Measurements from ENCODE around the gene MED28.

MED28 gene

GRCh38 chr4:17662694-17663093, 48.3 kb downstream of the MED28 start:
- no peaks in the 10 kb centered on the region for H3K36me3 ChIP-seq (replicated peaks)
- no peak overlapping the region for H3K4me3 ChIP-seq
- no peaks in the 10 kb centered on the region for H3K9me3 ChIP-seq
- H3K27me3 ChIP-seq (ENCODE audit: low read depth) = no peaks in the 10 kb centered on the region
- in situ Hi-C loops (cut with MboI; ENCODE audit: low sequenced_read_pairs) = no loop called here
- H3K4me1 ChIP-seq = no peaks in the 10 kb centered on the region
- DNase-seq (ENCODE audit: low spot score in 2 of 2) = no peak

GRCh38 chr4:17664755-17665154, 50.3 kb downstream of the MED28 start:
- in situ Hi-C loops (cut with MboI; ENCODE audit: low sequenced_read_pairs) = no loop called here
- Histone ChIP-seq H3K4me1 (no peaks in the 10 kb centered on the region), H3K4me3 (no peak overlapping the region), H3K27me3 (ENCODE audit: low read depth) (no peaks in the 10 kb centered on the region), H3K36me3 (replicated peaks) (no peaks in the 10 kb centered on the region), H3K9me3 (no peaks in the 10 kb centered on the region)
- DNase-seq (ENCODE audit: low spot score in 2 of 2) = peak in 1 of 2 experiments; percentile 24

- in situ Hi-C loops (cut with MboI; ENCODE audit: low sequenced_read_pairs) = no loop called here
- Histone ChIP-seq H3K27me3 (ENCODE audit: low read depth) (no peaks in the 10 kb centered on the region), H3K4me1 (no peaks in the 10 kb centered on the region), H3K9me3 (no peaks in the 10 kb centered on the region), H3K36me3 (replicated peaks) (no peaks in the 10 kb centered on the region), H3K4me3 (no peak overlapping the region)
- DNase-seq (ENCODE audit: low spot score in 2 of 2) = no peak
Measured at GRCh38 chr4:17665346-17665745, 50.9 kb downstream of the MED28 start.

GRCh38 chr4:17665852-17666251, 51.4 kb downstream of the MED28 start:
- Histone ChIP-seq H3K27me3 (ENCODE audit: low read depth) (no peaks in the 10 kb centered on the region), H3K4me1 (no peaks in the 10 kb centered on the region)
- in situ Hi-C loops (cut with MboI; ENCODE audit: low sequenced_read_pairs) = no loop called here

GRCh38 chr4:17667253-17667652, 52.8 kb downstream of the MED28 start:
- no peak for DNase-seq (ENCODE audit: low spot score in 2 of 2)
- Histone ChIP-seq H3K36me3 (replicated peaks) (no peaks in the 10 kb centered on the region), H3K9me3 (no peaks in the 10 kb centered on the region), H3K27me3 (ENCODE audit: low read depth) (peaks cover 2% of the 10 kb centered on the region; the same call in 1 of the 2 replicates), H3K4me1 (no peaks in the 10 kb centered on the region), H3K4me3 (no peak overlapping the region)
- in situ Hi-C loops (cut with MboI; ENCODE audit: low sequenced_read_pairs) = no loop called here

More at GRCh38 chr4:17665852-17666251, 51.4 kb downstream of the MED28 start:
- Histone ChIP-seq H3K9me3 (no peaks in the 10 kb centered on the region), H3K36me3 (replicated peaks) (no peaks in the 10 kb centered on the region), H3K4me3 (no peak overlapping the region)
- no peak for DNase-seq (ENCODE audit: low spot score in 2 of 2)

- H3K36me3 ChIP-seq (replicated peaks) = no peaks in the 10 kb centered on the region
- peaks cover 2% of the 10 kb centered on the region; the same call in 1 of the 2 replicates for H3K27me3 ChIP-seq (ENCODE audit: low read depth)
- no peaks in the 10 kb centered on the region for H3K9me3 ChIP-seq
- no peak overlapping the region for H3K4me3 ChIP-seq
- in situ Hi-C loops (cut with MboI; ENCODE audit: low sequenced_read_pairs) = no loop called here
- H3K4me1 ChIP-seq = no peaks in the 10 kb centered on the region
- DNase-seq (ENCODE audit: low spot score in 2 of 2) = no peak
Measured at GRCh38 chr4:17667653-17668201, 53.3 kb downstream of the MED28 start.

GRCh38 chr4:17670423-17670822, 56.0 kb downstream of the MED28 start:
- Histone ChIP-seq H3K9me3 (no peaks in the 10 kb centered on the region), H3K27me3 (ENCODE audit: low read depth) (peaks cover 4% of the 10 kb centered on the region; the same call in 1 of the 2 replicates), H3K36me3 (replicated peaks) (no peaks in the 10 kb centered on the region), H3K4me3 (no peak overlapping the region), H3K4me1 (no peaks in the 10 kb centered on the region)
- in situ Hi-C loops (cut with MboI; ENCODE audit: low sequenced_read_pairs) = no loop called here
- DNase-seq (ENCODE audit: low spot score in 2 of 2) = no peak

- in situ Hi-C loops (cut with MboI; ENCODE audit: low sequenced_read_pairs) = no loop called here
Measured at GRCh38 chr4:17680559-17681280, 66.3 kb downstream of the MED28 start.

GRCh38 chr4:17681281-17682221, 67.1 kb downstream of the MED28 start:
- in situ Hi-C loops (cut with MboI; ENCODE audit: low sequenced_read_pairs) = no loop called here

More at GRCh38 chr4:17680559-17681280, 66.3 kb downstream of the MED28 start:
- Histone ChIP-seq H3K9me3 (0 out of 2 replicates have a peak, but pooled peaks cover 4% of the 10 kb centered on the region), H3K36me3 (replicated peaks) (no peaks in the 10 kb centered on the region; the same call in 1 of the 2 replicates), H3K27me3 (ENCODE audit: low read depth) (peaks cover 2% of the 10 kb centered on the region), H3K4me1 (no peaks in the 10 kb centered on the region), H3K4me3 (no peak overlapping the region)
- no peak for DNase-seq (ENCODE audit: low spot score in 2 of 2)

GRCh38 chr4:17682222-17682566, 67.8 kb downstream of the MED28 start:
- Histone ChIP-seq H3K36me3 (replicated peaks) (no peaks in the 10 kb centered on the region), H3K9me3 (0 out of 2 replicates have a peak, but pooled peaks cover 4% of the 10 kb centered on the region), H3K4me3 (no peak overlapping the region), H3K27me3 (ENCODE audit: low read depth) (no peaks in the 10 kb centered on the region; the same call in 1 of the 2 replicates), H3K4me1 (no peaks in the 10 kb centered on the region)
- no peak for DNase-seq (ENCODE audit: low spot score in 2 of 2)
- in situ Hi-C loops (cut with MboI; ENCODE audit: low sequenced_read_pairs) = no loop called here

More at GRCh38 chr4:17681281-17682221, 67.1 kb downstream of the MED28 start:
- H3K4me3 ChIP-seq = no peak overlapping the region
- H3K9me3 ChIP-seq = 0 out of 2 replicates have a peak, but pooled peaks cover 4% of the 10 kb centered on the region
- H3K36me3 ChIP-seq (replicated peaks) = no peaks in the 10 kb centered on the region
- no peak for DNase-seq (ENCODE audit: low spot score in 2 of 2)
- no peaks in the 10 kb centered on the region for H3K4me1 ChIP-seq
- no peaks in the 10 kb centered on the region; the same call in 1 of the 2 replicates for H3K27me3 ChIP-seq (ENCODE audit: low read depth)

Measured in HAP-1 (cell line).